GM12892 (cell line): ENCODE data around the gene PRSS12.

Experiments
- POLR2A ChIP-seq: IDR thresholded peaks from 2 replicates; pipeline ENCODE4 v1.6.1; 2011; ENCODE audit warnings: low read depth, low read length, control low read depth
- POLR2AphosphoS5 ChIP-seq: IDR thresholded peaks from 2 replicates; pipeline ENCODE4 v1.6.1; 2011; ENCODE audit warnings: low read depth, low read length, control low read depth
- TAF1 ChIP-seq: IDR thresholded peaks from 2 replicates; pipeline ENCODE4 v1.6.1; 2011; ENCODE audit warnings: low read depth, mild to moderate bottlenecking, control low read depth, low read length, borderline replicate concordance

DNA sequence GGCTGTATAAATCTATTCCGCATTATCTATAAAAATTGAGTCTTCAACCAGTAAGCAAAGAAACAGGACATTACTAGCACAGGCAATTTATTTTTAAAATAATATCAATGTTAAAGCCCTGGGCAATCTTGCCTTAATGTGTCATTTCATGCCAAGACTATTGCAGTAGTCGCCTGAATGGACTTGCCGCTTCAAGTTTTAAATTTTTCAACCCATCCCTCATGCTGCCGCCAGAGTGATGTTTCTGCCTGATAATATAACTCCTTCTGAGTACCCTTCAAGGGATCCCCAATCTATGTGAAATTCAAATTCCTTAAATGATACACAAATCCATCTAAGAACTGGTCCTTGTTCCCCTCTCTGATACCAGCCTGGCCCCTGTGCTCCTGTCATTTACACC is 66.9 kb downstream of the PRSS12 start:
- no peak for TF ChIP-seq TAF1
- no peak for TF ChIP-seq POLR2A
- no peak for TF ChIP-seq POLR2AphosphoS5
